SK-N-SH treated with all-trans-retinoic acid at 6 μM for 48 hours (cell line): Measurements from ENCODE around the gene ZNF454.

Experiments used
- ARNTL ChIP-seq: fragments of 450-650 bp; formaldehyde crosslinking; IDR thresholded peaks from 2 replicates; pipeline ENCODE4 v1.5.0; 2020; ENCODE audit warnings: low read depth, mild to moderate bottlenecking, moderate library complexity, borderline replicate concordance
- CSDC2 ChIP-seq: fragments of 250-450 bp; sonication (Bioruptor Pico); IDR thresholded peaks from 2 replicates; pipeline ENCODE4 v1.5.0; 2020; ENCODE audit warnings: mild to moderate bottlenecking, moderate library complexity
- CSRNP3 ChIP-seq: fragments of 250-450 bp; sonication (Bioruptor Pico); IDR thresholded peaks from 2 replicates; pipeline ENCODE4 v1.5.1; 2021; ENCODE audit warnings: mild to moderate bottlenecking, moderate library complexity
- GLIS3 ChIP-seq: fragments of 250-450 bp; sonication (Bioruptor Pico); IDR thresholded peaks from 2 replicates; pipeline ENCODE4 v1.5.0; 2020; ENCODE audit warnings: mild to moderate bottlenecking, moderate library complexity
- PPARA ChIP-seq: fragments of 250-450 bp; sonication (Bioruptor Pico); IDR thresholded peaks from 2 replicates; pipeline ENCODE4 v1.5.0; 2020; ENCODE audit warnings: mild to moderate bottlenecking, borderline replicate concordance
- TOX ChIP-seq: fragments of 250-450 bp; sonication (Bioruptor Pico); IDR thresholded peaks from 2 replicates; pipeline ENCODE4 v1.8.0; 2021; ENCODE audit warnings: mild to moderate bottlenecking, moderate library complexity, borderline replicate concordance
- TF ChIP-seq, protein P1 (sequence below): fragments of 250-450 bp; sonication (Bioruptor Pico); IDR thresholded peaks from 2 replicates; pipeline ENCODE4 v1.8.0; 2020; ENCODE audit warnings: mild to moderate bottlenecking, moderate library complexity, borderline replicate concordance
- TF ChIP-seq, protein P2 (sequence below): fragments of 250-450 bp; sonication (Bioruptor Pico); IDR thresholded peaks from 2 replicates; pipeline ENCODE4 v1.5.0; 2020; ENCODE audit warnings: mild to moderate bottlenecking, moderate library complexity

GRCh38 chr5:178965465-178966055 is 24.6 kb downstream of the ZNF454 start:
- TF ChIP-seq, protein P1, sequence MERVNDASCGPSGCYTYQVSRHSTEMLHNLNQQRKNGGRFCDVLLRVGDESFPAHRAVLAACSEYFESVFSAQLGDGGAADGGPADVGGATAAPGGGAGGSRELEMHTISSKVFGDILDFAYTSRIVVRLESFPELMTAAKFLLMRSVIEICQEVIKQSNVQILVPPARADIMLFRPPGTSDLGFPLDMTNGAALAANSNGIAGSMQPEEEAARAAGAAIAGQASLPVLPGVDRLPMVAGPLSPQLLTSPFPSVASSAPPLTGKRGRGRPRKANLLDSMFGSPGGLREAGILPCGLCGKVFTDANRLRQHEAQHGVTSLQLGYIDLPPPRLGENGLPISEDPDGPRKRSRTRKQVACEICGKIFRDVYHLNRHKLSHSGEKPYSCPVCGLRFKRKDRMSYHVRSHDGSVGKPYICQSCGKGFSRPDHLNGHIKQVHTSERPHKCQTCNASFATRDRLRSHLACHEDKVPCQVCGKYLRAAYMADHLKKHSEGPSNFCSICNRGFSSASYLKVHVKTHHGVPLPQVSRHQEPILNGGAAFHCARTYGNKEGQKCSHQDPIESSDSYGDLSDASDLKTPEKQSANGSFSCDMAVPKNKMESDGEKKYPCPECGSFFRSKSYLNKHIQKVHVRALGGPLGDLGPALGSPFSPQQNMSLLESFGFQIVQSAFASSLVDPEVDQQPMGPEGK, result no peak
- TF ChIP-seq ARNTL (CRISPR knock-in tag) (no peak), TOX (no peak), CSRNP3 (CRISPR knock-in tag) (no peak), GLIS3 (CRISPR knock-in tag) (no peak), CSDC2 (CRISPR knock-in tag) (no peak), PPARA (CRISPR knock-in tag) (no peak)
- TF ChIP-seq, protein P2, sequence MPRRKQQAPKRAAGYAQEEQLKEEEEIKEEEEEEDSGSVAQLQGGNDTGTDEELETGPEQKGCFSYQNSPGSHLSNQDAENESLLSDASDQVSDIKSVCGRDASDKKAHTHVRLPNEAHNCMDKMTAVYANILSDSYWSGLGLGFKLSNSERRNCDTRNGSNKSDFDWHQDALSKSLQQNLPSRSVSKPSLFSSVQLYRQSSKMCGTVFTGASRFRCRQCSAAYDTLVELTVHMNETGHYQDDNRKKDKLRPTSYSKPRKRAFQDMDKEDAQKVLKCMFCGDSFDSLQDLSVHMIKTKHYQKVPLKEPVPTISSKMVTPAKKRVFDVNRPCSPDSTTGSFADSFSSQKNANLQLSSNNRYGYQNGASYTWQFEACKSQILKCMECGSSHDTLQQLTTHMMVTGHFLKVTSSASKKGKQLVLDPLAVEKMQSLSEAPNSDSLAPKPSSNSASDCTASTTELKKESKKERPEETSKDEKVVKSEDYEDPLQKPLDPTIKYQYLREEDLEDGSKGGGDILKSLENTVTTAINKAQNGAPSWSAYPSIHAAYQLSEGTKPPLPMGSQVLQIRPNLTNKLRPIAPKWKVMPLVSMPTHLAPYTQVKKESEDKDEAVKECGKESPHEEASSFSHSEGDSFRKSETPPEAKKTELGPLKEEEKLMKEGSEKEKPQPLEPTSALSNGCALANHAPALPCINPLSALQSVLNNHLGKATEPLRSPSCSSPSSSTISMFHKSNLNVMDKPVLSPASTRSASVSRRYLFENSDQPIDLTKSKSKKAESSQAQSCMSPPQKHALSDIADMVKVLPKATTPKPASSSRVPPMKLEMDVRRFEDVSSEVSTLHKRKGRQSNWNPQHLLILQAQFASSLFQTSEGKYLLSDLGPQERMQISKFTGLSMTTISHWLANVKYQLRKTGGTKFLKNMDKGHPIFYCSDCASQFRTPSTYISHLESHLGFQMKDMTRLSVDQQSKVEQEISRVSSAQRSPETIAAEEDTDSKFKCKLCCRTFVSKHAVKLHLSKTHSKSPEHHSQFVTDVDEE, result no peak
